ENCODE measurements around the gene CMBL.
"Not testable (repeated sequence)": the region's sequence is repeated elsewhere in the genome, so short reads cannot be mapped to it uniquely, and the experiment has no call there.

The CMBL gene

GRCh38 chr5:10333154-10334006 lies 25.7 kb upstream of the CMBL start:
- peak; percentile 58 for DNase-seq (ENCODE audit: low read depth, low spot score)

DNA sequence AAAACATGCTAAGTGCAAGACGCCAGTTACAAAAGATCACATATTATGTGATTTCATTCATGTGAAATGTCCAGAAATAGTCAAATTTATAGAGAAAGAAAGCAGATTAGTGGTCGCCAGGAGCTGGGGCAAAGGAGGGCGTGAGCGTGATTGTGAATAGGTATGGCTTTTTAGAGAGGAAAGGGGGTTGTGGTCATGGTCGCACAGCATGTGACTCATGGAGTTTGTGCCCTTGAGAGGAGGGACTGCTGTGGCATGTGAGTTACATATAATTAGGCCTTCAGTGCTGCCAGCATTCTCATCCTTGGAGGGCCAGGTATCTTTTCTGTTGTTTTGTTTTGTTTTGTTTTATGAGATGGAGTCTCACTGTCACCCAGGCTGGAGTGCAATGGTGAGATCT lies 24.6 kb upstream of the CMBL start:
- no peak for DNase-seq (ENCODE audit: low read depth, low spot score)

DNA sequence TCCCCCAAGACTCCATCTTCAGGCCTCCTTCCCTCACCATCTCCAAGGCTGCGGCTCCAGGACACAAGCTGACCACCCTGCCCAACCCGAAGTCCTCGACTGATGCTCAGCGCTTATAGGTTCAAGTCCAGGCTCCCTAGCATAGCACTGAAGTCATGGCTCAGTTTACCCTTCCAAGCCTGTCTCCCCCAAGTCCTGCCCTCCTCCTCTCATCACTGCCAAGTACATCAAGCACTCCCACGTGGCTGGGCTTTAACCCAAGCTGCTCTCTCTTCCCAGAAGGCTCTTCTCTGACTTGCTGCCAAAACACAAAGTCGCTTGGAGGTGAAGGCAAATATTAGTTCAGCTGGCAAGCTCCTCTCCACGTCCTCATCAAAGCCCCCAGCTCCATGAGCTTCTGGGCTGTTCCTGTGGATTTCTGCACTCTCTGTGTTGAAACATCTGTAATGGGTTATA lies 23.7 kb upstream of the CMBL start:
- DNase-seq (ENCODE audit: low read depth, low spot score), result no peak

GRCh38 chr5:10330511-10331230 lies 23.0 kb upstream of the CMBL start:
- no peak for DNase-seq (ENCODE audit: low read depth, low spot score)

DNA sequence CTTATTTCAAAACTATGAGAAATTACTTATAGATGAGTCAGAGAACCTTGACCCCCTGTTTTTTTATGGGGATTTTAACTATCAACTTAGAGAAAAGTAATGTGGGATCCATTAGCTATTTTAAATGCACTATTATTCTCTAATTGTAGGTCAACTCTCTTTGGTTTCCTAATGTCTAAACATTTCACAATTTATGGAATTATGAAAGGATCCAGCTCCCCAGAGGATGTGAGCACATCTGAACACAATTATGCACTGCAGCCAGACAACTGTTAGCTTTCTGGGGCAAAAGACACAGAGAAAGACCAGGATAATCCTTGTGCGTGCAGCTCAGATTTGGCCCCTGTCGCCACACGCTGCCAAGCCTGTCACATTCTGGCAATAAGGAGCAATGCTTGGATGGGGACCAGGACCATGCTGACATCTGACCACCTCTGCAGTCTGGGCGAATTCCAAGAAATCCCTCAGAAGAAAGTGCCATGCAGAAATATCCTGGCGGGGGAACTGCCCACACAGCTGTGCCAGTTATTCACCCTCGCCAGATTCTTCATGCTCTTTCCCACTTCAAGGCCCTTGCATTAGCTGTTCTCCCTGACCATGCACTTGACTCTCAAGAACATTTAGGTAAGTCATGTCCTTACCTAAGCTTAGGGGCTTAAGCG lies 22.2 kb upstream of the CMBL start:
- DNase-seq (ENCODE audit: low read depth, low spot score), result no peak

GRCh38 chr5:10329446-10329819 lies 21.7 kb upstream of the CMBL start:
- no peak for DNase-seq (ENCODE audit: low read depth, low spot score)

DNA sequence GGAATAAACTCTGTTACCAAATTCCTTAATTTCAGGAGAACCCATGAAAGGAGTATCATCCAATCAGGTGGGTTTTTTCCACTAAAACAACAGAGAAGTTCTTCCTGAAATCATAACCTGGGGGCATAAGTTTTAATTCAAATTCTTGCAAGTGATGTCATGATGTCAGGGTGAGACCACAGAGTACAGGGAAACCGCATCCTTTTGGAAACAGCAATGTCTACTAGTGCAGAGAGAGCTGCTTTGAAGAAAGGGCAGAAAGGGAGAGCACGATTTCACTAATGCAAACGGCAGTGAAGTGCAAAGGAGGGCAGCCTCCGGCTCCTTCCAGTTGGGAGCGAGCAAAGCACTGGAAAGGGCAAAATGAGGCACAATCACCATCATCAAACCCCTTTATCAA lies 20.6 kb upstream of the CMBL start:
- DNase-seq (ENCODE audit: low read depth, low spot score), result no peak

DNA sequence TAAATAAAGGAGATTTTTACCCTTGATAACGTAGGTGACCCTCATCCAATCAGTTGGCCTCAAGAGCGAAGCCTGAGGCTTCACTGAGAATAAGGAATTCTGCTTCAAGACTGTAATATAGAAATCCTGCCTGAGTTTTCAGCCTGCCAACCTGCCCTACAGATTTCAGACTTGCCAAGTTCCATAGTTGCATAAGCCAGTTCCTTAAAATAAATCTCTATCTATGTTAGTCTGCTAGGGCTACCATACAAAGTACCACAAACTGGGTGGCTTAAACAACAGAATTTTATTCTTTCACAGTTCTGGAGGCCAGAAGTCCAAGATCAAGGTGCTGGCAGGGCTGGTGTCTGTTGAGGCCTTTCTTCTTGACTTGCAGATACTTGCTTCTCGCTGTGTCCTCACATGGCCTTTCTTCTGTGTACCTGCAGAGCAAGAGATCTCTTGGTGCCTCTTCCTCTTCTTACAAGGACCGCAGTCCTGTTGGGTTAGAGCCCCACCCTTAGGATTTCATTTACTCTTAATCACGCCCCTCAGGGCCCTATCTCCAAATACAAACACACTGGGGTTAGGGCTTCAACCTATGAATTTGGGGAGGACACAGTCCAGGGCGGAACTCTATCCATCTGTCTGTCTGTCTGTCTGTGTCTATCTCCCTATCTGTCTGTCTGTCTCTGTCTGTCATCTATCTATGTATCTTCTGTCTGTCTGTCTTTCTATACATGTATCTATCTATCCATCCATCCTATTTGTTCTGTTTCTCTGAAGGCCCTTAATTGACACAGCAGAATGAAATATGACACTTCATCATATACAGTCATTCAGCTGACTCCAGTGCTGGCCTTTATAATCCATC lies 17.0 kb upstream of the CMBL start:
- no peak for DNase-seq (ENCODE audit: low read depth, low spot score)

DNA sequence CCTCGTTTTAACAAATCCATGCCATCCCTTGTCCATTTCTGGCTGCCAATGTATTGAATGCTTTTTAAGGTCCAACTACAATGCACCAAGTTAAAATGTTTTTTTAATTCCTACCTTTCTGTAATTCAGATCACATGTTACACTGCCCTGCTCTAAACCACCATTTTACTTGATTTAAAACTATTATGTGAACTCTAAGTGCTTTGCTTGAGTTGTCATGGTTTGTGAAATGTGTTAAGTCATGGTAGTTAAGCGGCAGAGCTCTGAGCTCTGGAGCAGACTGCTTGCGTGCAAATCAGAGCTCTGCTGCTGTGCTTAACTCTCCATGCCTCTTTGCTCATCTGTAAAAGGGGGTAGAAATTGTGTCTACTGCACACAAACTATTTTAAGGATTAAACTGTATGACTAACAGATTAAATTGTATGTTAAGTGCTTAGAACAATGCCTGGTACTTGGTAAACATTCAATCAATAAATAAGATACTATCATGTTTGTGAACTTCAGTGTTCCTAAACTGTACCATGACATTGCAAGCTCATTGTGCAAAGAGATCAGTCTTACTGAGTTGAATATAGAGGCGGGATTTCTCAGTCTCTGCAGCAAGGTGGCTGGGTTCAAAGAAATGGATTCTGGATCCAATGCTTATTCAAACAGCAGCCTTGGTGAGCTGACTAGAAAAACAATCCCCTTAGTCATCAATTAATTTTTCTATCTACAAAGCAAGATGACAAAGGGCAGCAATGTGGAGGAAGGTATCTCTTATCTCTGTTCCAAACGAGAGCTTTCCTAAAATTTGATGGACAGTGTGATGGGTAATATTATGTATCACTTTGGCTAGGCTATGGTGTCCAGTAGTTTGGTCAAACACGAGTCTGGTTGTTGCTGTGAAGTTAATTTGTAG lies 16.1 kb upstream of the CMBL start:
- no peak for DNase-seq (ENCODE audit: low read depth, low spot score)

DNA sequence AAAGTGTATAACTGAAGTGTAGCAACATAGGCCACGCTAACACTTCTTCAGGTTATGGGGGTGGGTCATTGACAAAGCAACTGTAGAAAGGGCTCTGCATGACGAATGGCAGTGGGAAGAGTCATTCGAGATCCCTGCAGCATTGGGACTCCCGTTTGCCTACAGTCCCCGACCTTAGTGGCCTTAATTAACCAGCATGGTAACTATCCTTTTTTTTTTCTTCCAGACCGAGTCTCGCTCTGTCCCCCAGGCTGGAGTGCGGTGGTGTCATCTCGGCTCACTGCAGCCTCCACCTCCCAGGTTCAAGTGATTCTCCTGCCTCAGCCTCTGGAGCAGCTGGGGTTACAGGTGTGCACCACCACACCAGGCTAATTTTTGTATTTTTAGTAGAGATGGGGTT lies 14.2 kb upstream of the CMBL start:
- no peak for DNase-seq (ENCODE audit: low read depth, low spot score)

GRCh38 chr5:10320793-10321192 lies 13.1 kb upstream of the CMBL start:
- DNase-seq (ENCODE audit: low read depth, low spot score), result no peak

GRCh38 chr5:10319202-10319851 lies 11.6 kb upstream of the CMBL start:
- DNase-seq (ENCODE audit: low read depth, low spot score), result peak; percentile 53

DNA sequence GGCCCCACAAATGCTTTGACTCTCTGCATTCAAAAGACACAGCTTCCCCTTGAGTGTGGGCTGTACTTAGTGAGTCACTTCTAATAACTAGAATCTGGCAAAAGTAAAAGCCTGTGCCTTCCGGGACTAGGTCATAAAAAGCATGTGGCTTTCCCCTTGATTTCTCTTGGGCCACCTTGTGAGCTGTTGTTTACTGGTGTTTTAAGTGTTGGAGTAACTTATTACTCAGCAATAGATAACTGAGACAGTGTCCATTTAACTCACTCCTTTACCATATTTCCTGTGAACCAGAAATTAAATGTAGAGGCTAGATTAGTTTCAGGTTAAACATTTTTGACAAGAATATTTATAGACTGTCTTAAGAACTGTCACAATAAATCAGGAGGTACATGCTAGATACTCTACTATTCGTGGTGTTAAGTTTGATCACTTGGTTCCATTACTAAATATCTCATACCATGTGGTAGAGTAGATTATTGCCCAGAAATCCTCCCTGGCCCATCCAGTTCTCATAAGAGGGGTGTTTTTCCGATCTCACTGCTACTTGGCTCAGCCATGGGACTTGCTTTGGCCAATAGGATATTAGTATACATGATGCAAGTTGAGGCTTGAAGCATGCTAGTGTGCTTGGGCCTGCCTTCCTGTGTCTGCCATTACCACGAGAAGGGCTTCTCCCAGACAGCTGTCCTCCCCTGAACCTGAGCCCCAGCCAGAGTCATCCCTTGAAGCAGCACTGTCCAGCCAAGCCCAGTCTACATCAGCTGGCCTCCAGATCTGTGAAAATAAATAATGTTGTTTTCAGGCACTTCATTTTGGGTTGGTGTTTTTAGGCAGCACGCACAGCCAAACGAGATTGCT lies 10.4 kb upstream of the CMBL start:
- DNase-seq (ENCODE audit: low read depth, low spot score), result no peak

DNA sequence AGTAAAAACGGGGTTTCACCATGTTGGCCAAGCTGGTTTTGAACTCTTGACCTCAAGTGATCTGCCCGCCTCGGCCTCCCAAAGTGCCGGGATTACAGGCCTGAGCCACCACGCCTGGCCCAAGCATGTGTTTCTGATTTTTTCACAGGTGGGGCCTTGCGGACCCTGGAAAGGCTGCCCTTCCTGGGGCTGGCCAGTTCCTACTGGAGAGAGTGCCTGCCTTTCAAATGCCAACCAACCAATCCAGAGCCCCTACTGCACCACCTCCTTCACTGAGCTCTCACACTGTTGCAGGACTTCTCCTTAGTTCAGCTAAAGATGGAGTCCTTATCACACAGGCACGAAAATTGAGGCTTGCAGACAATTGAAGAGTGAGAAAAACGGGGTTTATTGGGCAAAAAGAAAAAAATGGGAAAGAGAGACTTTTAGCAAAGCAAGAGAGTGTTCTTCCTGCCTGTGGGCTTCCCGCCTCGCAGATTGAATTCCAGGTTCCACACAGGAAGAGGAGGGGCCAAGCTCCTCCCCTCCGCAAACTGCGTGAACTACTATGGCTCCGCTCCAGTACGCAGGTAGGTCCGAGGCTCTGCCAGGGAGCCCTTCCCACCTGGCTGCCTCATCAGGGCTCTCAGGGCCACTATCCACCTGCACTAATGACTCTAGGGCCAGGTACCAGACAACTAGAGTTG lies 8.3 kb upstream of the CMBL start:
- peak; percentile 52 for DNase-seq (ENCODE audit: low read depth, low spot score)

- no peak for DNase-seq (ENCODE audit: low read depth, low spot score)
These were observed 7.5 kb upstream of the CMBL start for GRCh38 chr5:10315201-10315600.

GRCh38 chr5:10311595-10312425 lies 4.1 kb upstream of the CMBL start:
- no peak for DNase-seq (ENCODE audit: low read depth, low spot score)

DNA sequence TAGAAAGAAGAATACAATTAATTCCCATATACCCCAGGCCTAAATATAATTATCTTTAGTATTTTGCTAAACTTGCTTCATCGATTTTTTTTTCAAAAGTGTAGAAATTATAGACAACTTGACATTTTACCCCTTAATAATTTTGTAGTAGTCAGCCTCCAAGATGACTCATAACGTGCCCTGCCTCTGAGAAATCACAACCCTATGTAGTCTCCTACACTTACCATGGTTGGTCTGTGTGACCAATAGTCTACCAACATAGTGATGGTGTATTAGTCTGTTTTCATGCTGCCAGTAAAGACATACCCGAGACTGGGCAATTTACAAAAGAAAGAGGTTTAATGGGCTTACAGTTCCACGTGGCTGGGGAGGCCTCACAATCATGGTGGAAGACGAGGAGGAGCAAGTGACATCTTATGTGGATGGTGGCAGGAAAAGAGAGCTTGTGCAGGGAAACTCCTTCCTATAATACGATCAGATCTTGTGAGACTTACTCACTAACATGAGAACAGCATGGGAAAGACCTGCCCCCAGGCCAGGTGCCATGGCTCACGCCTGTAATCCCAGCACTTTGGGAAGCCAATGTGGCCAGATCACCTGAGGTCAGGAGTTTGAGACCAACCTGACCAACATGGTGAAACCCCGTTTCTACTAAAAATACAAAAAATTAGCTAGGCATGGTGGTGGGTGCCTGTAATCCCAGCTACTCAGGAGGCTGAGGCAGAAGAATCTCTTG lies 3.3 kb upstream of the CMBL start:
- DNase-seq (ENCODE audit: low read depth, low spot score), result not testable (repeated sequence)
